GM23248 (cell line): Measurements from ENCODE around the gene SGSM1.

Source experiments
- EZH2 ChIP-seq: fragments of 200-600 bp; sonication (generic); IDR thresholded peaks from 2 replicates; pipeline ENCODE4 v1.6.1; 2018; ENCODE audit warnings: antibody characterized with exemption, mild to moderate bottlenecking; ENCODE audit not compliant: insufficient read depth, poor library complexity, severe bottlenecking
- EZH2phosphoT487 ChIP-seq: fragments of 200-600 bp; sonication (generic); IDR thresholded peaks from 2 replicates; pipeline ENCODE4 v1.6.1; 2018; ENCODE audit warnings: antibody characterized with exemption, moderate library complexity, mild to moderate bottlenecking, low read depth; ENCODE audit not compliant: insufficient read depth

DNA sequence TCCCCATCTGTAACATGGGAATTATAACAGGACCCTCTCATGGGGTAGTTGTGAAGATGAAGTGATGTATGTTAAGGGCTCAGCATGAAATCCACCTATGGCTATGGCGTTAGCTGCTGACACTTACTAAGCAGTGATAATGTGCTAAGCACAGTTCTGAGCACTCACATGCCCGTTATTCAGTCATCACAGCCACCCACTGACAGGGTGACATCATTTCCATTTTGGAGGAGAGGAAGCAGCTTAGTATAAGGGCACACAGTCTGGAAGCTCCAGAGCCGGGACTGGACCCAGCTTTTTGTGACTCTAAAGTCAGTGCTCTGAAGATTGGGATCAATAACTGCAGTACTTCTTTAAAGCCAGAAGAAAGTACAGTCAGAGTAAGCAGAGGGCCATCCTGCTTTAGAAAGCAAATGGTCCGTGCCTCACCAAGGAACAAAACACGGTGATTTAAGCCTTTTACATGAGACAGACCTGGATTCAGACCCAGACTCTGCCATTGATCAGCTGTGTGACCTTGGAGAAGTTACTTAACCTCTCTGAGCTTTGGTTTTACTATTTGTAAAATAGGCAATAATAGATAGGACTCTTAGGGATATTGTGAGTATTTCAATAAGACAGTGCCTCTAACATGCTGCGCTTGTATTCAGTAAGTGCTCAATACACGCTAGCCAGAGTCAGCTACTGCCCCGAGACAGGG, 61.5 kb downstream of the SGSM1 start:
- TF ChIP-seq EZH2 (no peak), EZH2phosphoT487 (no peak)
